NCI-H2171 treated with DMSO at 0.1 percent for 48 hours (cell line): Measurements from ENCODE around the gene NCS1.

Source experiments
- DNase-seq: peaks from one replicate; lab custom pipeline; 2025; lab: John Stamatoyannopoulos, UW

NCS1 gene

GRCh38 chr9:130172161-130172857 lies at the start of gene NCS1:
NCS1 (plus strand) TSS chr9:130172404; CDS start chr9:130172664, 260 bp downstream.
- peak; percentile 77 for DNase-seq

DNA sequence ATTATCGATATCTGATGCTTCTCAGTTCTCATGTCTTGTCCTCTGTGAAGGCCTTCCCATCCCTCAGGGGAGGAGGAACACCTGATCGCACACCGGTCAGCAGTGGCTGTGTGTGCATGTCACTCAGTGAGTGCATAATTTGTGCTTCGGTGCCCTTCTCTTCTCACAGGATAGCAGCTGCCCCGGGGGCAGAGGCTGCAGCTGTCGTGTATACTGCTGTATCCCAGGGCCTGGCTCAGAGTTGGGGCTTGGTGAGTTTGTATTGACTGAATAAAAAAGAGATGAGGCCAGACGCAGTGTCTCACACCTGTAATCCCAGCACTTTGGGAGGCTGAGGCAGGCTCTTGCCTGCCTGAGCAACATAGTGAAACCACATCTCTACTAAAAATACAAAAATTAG lies 49.7 kb upstream of the NCS1 start:
- DNase-seq, result peak; percentile 96

- DNase-seq, result peak; percentile 66
Observed at GRCh38 chr9:130124085-130124860, 47.9 kb upstream of the NCS1 start.

DNA sequence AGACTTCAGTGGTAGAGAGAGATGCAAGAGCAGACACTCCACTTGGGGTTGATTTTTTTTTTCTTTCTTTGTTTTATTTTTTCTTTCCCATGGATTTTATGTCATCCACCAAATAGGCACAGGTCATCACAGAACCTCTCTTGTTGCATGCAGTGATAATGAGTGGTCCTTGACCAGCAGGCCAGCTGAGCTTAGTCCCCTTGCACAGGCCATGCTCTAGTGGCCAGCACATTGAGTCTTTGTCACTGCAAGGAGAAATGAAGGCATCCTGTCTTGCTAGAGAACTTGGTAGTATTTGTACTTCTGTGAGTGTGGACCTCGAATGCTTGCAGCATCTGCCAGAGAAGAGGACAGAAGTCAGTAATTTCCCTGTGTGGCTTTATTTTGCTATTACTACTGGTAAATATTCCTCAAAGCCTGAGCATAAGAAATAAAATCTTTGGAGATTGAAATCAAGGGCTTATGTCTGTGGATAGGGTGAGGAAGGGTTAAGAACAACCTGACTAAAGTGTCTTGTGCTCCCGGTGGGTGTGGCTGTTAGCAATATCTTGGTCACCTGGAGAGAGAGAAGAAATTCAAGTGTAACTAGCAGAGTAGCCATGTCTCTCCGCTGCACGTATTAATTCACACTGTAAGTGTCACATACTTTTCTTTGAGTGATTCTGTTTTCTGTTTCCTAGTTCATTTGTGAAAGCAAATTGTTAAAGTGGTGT lies 45.3 kb upstream of the NCS1 start:
- DNase-seq, result no peak

- DNase-seq, result no peak
Observed at GRCh38 chr9:130128251-130128650, 44.0 kb upstream of the NCS1 start.

- DNase-seq, result no peak
Observed at GRCh38 chr9:130128733-130129431, 43.3 kb upstream of the NCS1 start.

- DNase-seq, result no peak
Observed at GRCh38 chr9:130129432-130130061, 42.7 kb upstream of the NCS1 start.

DNA sequence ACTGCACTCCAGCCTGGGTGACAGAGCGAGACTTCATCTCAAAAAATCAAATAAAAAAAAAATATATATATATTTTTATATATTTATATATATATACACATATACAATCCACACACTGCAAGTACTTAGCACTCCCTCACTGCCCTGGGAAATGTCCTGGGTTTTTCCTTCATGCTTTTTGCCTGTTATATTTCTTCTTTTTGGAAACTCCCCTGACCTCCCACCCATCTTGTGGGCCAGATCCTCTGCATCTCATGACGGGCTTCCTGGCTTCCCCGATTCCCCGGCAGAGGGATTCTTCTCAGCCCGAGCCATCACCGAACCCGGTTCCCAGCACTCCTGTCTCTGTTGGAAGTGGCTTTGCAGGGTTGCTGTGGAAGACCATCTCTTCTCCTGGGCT lies 39.5 kb upstream of the NCS1 start:
- DNase-seq, result no peak

DNA sequence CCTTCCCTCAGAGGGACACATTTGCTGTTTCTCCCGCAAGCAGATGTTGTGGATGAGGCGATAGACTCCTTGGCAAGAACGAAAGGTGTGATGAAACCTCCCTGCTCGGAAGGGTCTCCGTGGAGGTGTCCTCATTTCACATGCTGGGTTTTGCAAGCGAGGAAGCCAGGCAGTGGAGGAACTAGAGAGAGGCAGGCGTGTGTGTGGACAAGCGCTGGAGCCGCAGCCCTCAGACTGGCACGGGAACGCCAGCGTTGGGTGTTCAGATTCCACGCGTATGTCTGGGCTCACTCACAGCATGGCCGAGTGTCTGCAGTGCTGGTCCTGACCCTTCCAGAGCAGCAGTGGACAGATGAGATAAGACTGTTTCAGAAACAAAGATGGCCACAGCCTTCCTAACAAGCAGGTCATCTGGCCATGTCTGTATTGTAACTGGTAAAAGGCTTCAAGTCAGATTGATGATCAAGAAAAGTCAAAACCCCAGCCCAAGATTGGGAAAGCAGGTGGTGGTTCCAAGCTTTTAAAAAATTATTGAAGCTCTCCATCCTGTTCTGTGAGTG lies 35.0 kb upstream of the NCS1 start:
- DNase-seq, result no peak

DNA sequence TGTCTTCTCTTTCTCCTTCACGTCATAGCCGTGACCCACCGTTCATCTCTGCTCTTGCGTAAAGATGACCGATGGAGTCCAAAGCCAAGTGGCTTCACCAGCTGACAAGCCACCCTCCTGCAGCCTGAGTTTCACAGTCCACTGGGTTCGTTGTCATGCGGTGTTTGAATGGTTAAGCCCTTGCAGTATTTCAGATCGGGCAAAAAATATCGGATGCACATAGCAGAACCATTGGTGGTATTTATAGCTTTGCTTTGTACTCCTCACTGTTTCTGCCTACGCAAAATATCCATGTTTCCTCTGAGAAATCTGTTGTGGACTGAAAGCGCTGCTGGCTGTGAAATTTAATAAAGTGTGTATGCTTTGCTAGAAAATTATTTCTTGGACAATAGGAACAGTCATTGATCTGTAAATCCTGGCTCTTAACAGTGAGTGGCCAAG lies 34.5 kb upstream of the NCS1 start:
- DNase-seq, result no peak

DNA sequence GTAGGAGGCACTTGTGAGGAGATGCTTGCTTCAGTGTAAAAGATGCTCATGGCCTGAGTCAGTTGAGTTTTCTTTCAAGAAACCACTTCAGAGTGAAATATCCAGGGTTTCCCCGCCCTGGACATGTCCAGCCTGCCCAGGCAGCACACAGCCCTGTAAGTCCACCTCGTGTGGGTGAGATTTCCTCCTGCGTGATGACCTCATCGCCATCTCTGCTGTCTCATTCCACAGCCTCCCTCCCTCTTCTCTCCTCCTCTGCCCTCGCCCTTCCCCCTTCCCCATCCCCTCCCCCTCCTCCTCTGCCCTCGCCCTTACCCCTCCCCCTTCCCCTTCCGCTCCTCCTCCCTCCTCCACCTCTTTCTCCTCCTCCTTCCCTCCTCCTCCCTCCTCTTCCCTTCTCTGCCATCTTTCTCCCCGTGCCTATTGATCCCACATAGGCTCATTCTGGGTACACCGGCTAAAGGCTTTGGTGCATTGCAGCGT lies 34.0 kb upstream of the NCS1 start:
- DNase-seq, result no peak

DNA sequence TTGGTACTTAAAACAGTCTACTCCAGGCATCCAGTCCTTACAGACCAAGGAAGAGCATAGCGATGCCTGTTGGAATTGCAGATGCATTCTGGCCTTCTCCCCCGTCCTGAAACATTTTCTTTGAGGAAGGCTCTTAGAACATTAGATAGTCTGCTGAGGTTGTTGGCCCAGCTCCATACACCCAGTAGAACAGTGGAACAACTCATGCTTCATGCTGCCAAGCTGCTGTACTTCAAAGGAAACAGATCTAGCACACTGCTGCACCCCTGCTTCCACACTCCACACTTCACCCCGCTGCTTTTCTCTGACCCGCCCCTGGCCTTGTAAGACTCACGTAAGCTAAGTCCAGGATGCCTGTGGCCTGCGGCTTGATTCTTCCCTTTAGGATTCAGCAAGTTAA lies 33.4 kb upstream of the NCS1 start:
- peak; percentile 90 for DNase-seq

DNA sequence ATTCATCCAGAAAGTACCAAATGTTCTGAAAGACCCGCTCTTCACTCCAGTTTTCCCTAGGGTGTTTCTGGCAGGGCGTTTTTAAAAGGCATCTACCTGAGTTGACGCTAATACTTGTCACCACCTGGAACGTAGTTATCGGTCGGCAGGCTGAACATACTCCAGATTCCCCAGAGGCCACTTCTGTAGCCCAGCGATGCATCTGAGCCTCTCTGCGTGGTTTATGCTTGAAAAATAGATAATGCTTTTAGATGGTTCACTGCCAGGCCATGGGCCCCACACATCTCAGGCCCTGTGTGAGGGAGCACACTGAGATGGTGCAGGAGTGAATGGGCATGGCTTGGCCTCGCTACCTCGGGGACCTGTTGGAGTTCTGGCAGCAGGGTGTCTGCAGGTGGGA lies 33.0 kb upstream of the NCS1 start:
- DNase-seq, result peak; percentile 96

GRCh38 chr9:130140706-130141105 lies 31.5 kb upstream of the NCS1 start:
- no peak for DNase-seq

- DNase-seq, result no peak
Observed at GRCh38 chr9:130142056-130142455, 30.1 kb upstream of the NCS1 start.

DNA sequence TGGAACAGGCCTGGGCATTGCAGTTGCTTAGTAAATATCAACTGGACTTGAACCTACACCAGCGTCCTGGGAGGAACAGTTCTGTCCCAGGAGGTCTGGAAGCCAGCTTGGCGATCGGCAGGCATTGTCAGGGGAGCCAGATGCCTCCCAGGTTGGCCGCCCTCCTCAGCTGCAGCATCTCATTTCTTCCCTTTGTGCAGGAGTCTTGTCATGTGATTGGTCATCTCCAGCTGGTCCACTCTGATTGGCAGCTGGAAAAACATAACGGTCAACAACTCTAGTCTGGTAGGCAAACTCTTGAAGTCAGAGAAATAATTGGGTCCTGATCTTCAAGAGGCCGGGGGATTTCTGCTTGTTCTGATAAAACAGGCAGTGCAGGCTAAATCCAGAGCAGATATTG lies 29.6 kb upstream of the NCS1 start:
- no peak for DNase-seq

GRCh38 chr9:130143279-130143893 lies 28.8 kb upstream of the NCS1 start:
- DNase-seq, result no peak

- DNase-seq, result no peak
Observed at GRCh38 chr9:130143958-130144366, 28.2 kb upstream of the NCS1 start.

GRCh38 chr9:130144703-130145102 lies 27.5 kb upstream of the NCS1 start:
- DNase-seq, result peak; percentile 57

DNA sequence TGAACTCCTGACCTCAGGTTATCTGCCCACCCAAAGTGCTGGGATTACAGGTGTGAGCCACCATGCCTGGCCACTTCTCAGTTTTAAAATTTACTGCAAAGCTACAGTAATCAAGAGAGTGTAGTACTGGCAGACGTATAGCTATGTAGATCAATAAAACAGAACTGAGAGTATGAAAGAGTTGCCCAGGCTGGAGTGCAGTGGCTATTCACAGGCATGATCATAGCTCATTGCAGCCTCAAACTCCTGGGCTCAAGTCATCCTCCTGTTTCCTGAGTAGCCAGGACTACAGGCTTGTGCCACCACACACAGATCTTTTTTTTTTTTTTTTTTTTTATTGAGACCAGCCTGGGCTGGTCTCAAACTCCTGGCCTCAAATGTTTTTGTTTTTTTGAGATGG lies 26.5 kb upstream of the NCS1 start:
- peak; percentile 36 for DNase-seq

GRCh38 chr9:130147198-130147597 lies 25.0 kb upstream of the NCS1 start:
- no peak for DNase-seq
